IMR-90 (cell line): ENCODE data around the gene LRATD1. TPM values are rescaled to one million over a fixed set of nuclear protein-coding genes. Genes with fewer than 3 reads are reported as not detected.

Experiments
- ATAC-seq: fragments of 200-7000 bp; cut with Tn5 transposase; 2 replicates; pipeline ENCODE4 v1.9.1; 2020; ENCODE audit warnings: low read depth, mild to moderate bottlenecking, moderate library complexity
- BruUV-seq: library from RNA; stranded (reverse); fragments of 400-500 nt; replicated peaks from 2 replicates; lab custom pipeline; 2021; lab: Mats Ljungman, UMichigan
- CTCF ChIA-PET: fragments of 300-600 bp; formaldehyde crosslinking; extraction: SDS; loops from one replicate; lab custom pipeline; 2021; ENCODE audit warnings: antibody characterized with exemption; lab: Yijun Ruan, JAX
- POLR2A ChIA-PET: fragments of 300-600 bp; sonication (Branson Sonifier 250); formaldehyde crosslinking; loops from one replicate; lab custom pipeline; 2022; ENCODE audit warnings: antibody characterized with exemption; ENCODE audit not compliant: unreplicated experiment; lab: Charles Lee
- DNase-seq: peaks from one replicate; pipeline ENCODE4 v3.0.0; 2013
- H2AFZ ChIP-seq: replicated peaks from 2 replicates; pipeline ENCODE3; 2013; ENCODE audit warnings: low read length, mild to moderate bottlenecking; ENCODE audit not compliant: poor library complexity
- H2AK5ac ChIP-seq: 2 replicates; pipeline ENCODE4 v1.6.1; 2013; ENCODE audit warnings: low read depth, low read length, inconsistent platforms
- H2AK9ac ChIP-seq: replicated peaks from 2 replicates; pipeline ENCODE3; 2013; ENCODE audit warnings: mild to moderate bottlenecking, low read depth, low read length, moderate library complexity; ENCODE audit not compliant: poor library complexity
- H2BK120ac ChIP-seq: 2 replicates; pipeline ENCODE4 v1.6.1; 2013; ENCODE audit warnings: low read depth, low read length, inconsistent platforms
- H2BK15ac ChIP-seq: 3 replicates; pipeline ENCODE4 v1.6.1; 2013; ENCODE audit warnings: low read depth, low read length, inconsistent platforms
- H2BK20ac ChIP-seq: 2 replicates; pipeline ENCODE4 v1.6.1; 2013; ENCODE audit warnings: low read depth, mild to moderate bottlenecking, inconsistent platforms, low read length, moderate library complexity
- H2BK5ac ChIP-seq: 2 replicates; pipeline ENCODE4 v1.6.1; 2013; ENCODE audit warnings: mild to moderate bottlenecking, low read depth, low read length, inconsistent platforms; ENCODE audit not compliant: poor library complexity, severe bottlenecking
- H3K14ac ChIP-seq: replicated peaks from 2 replicates; pipeline ENCODE4 v1.6.1; 2013; ENCODE audit warnings: low read depth, low read length, inconsistent platforms
- H3K18ac ChIP-seq: 2 replicates; pipeline ENCODE4 v1.6.1; 2013; ENCODE audit warnings: low read depth, low read length, control low read depth
- H3K23ac ChIP-seq: 2 replicates; pipeline ENCODE4 v1.6.1; 2013; ENCODE audit warnings: low read depth, low read length, inconsistent platforms
- H3K27ac ChIP-seq: 2 replicates; pipeline ENCODE4 v1.5.1; 2013; ENCODE audit warnings: mild to moderate bottlenecking, control low read depth, low read length; ENCODE audit not compliant: insufficient read depth
- H3K27me3 ChIP-seq: 2 replicates; pipeline ENCODE4 v1.6.1; 2013; ENCODE audit warnings: low read length; ENCODE audit not compliant: control insufficient read depth, insufficient read depth
- H3K36me3 ChIP-seq: 2 replicates; pipeline ENCODE4 v1.6.1; 2013; ENCODE audit warnings: low read length, mixed read lengths; ENCODE audit not compliant: control insufficient read depth, insufficient read depth
- H3K4ac ChIP-seq: 2 replicates; pipeline ENCODE4 v1.6.1; 2013; ENCODE audit warnings: low read depth, low read length, inconsistent platforms
- H3K4me1 ChIP-seq: 2 replicates; pipeline ENCODE4 v1.6.1; 2013; ENCODE audit warnings: low read length, mixed read lengths; ENCODE audit not compliant: control insufficient read depth, insufficient read depth
- H3K4me2 ChIP-seq: 2 replicates; pipeline ENCODE4 v1.6.1; 2013; ENCODE audit warnings: low read depth, mild to moderate bottlenecking, control low read depth, low read length, moderate library complexity
- H3K4me3 ChIP-seq: 2 replicates; pipeline ENCODE4 v1.5.1; 2013; ENCODE audit warnings: low read depth, mild to moderate bottlenecking, control low read depth, low read length, moderate library complexity; ENCODE audit not compliant: insufficient read depth
- H3K56ac ChIP-seq: 2 replicates; pipeline ENCODE4 v1.6.1; 2013; ENCODE audit warnings: low read length, inconsistent platforms; ENCODE audit not compliant: insufficient read depth; ENCODE audit errors: extremely low read depth
- H3K79me1 ChIP-seq, 2 experiments: 2 replicates each; pipeline ENCODE4 v1.6.1; 2013; ENCODE audit warnings: low read length in 2 of 2, inconsistent platforms in 1 of 2, low read depth in 1 of 2
- H3K9ac ChIP-seq: 2 replicates; pipeline ENCODE4 v1.6.1; 2013; ENCODE audit warnings: low read depth, low read length, control low read depth
- H3K9me1 ChIP-seq: 2 replicates; pipeline ENCODE4 v1.6.1; 2013; ENCODE audit warnings: low read length, inconsistent platforms; ENCODE audit not compliant: insufficient read depth
- H3K9me3 ChIP-seq: 2 replicates; pipeline ENCODE4 v1.6.1; 2013; ENCODE audit warnings: low read length; ENCODE audit not compliant: control insufficient read depth, insufficient read depth
- H4K20me1 ChIP-seq: 2 replicates; pipeline ENCODE4 v1.6.1; 2013; ENCODE audit warnings: low read length, inconsistent platforms; ENCODE audit not compliant: insufficient read depth
- H4K5ac ChIP-seq: 2 replicates; pipeline ENCODE4 v1.6.1; 2013; ENCODE audit warnings: mild to moderate bottlenecking, low read depth, low read length, control low read depth
- H4K8ac ChIP-seq, 2 experiments: 2 replicates each; pipeline ENCODE4 v1.6.1; 2013; ENCODE audit warnings: low read depth in 2 of 2, low read length in 2 of 2, control low read depth in 1 of 2, inconsistent platforms in 1 of 2
- H4K91ac ChIP-seq: 2 replicates; pipeline ENCODE4 v1.6.1; 2013; ENCODE audit warnings: low read depth, low read length, inconsistent platforms; ENCODE audit not compliant: insufficient read depth
- BHLHE40 ChIP-seq: fragments of 150-350 bp; IDR thresholded peaks from 2 replicates; pipeline ENCODE4 v1.6.1; 2016; ENCODE audit warnings: mild to moderate bottlenecking, low read depth, low read length
- CEBPB ChIP-seq: IDR thresholded peaks from 2 replicates; pipeline ENCODE4 v1.6.1; 2012; ENCODE audit warnings: low read depth, low read length, improper control_type of control experiment
- CHD1 ChIP-seq: IDR thresholded peaks from 2 replicates; pipeline ENCODE4 v1.6.1; 2012; ENCODE audit warnings: low read depth, low read length, improper control_type of control experiment
- CTCF ChIP-seq: conservative IDR thresholded peaks from 2 replicates; pipeline ENCODE4 v1.5.1; 2012; ENCODE audit warnings: mild to moderate bottlenecking, low read depth, low read length, improper control_type of control experiment
- ELK1 ChIP-seq: fragments of 150-350 bp; IDR thresholded peaks from 2 replicates; pipeline ENCODE4 v1.6.1; 2016; ENCODE audit warnings: low read depth, mild to moderate bottlenecking, low read length, moderate library complexity, borderline replicate concordance
- FOS ChIP-seq: fragments of 150-350 bp; IDR thresholded peaks from 2 replicates; pipeline ENCODE4 v1.6.1; 2016; ENCODE audit warnings: low read depth, low read length
- MAFK ChIP-seq: IDR thresholded peaks from 2 replicates; pipeline ENCODE4 v1.6.1; 2012; ENCODE audit warnings: low read depth, low read length, improper control_type of control experiment
- MAZ ChIP-seq: IDR thresholded peaks from 2 replicates; pipeline ENCODE4 v1.6.1; 2012; ENCODE audit warnings: low read depth, mild to moderate bottlenecking, low read length, improper control_type of control experiment, moderate library complexity, borderline replicate concordance
- MXI1 ChIP-seq: IDR thresholded peaks from 2 replicates; pipeline ENCODE4 v1.6.1; 2012; ENCODE audit warnings: low read depth, mild to moderate bottlenecking, low read length, moderate library complexity, borderline replicate concordance
- NFE2L2 ChIP-seq: fragments of 150-350 bp; IDR thresholded peaks from 2 replicates; pipeline ENCODE4 v1.6.1; 2016; ENCODE audit warnings: low read depth, mild to moderate bottlenecking, low read length
- POLR2A ChIP-seq: IDR thresholded peaks from 2 replicates; pipeline ENCODE4 v1.6.1; 2012; ENCODE audit warnings: mild to moderate bottlenecking, low read depth, low read length
- RAD21 ChIP-seq: IDR thresholded peaks from 2 replicates; pipeline ENCODE4 v1.6.1; 2012; ENCODE audit warnings: low read length, improper control_type of control experiment
- RCOR1 ChIP-seq: IDR thresholded peaks from 2 replicates; pipeline ENCODE4 v1.6.1; 2012; ENCODE audit warnings: mild to moderate bottlenecking, low read length, improper control_type of control experiment; ENCODE audit not compliant: insufficient replicate concordance
- RFX5 ChIP-seq: IDR thresholded peaks from 2 replicates; pipeline ENCODE4 v1.8.0; 2012; ENCODE audit warnings: low read depth, mild to moderate bottlenecking, low read length, moderate library complexity
- SMC3 ChIP-seq: fragments of 150-350 bp; IDR thresholded peaks from 2 replicates; pipeline ENCODE4 v1.6.1; 2016; ENCODE audit warnings: low read depth, mild to moderate bottlenecking, antibody characterized with exemption, low read length, moderate library complexity
- USF2 ChIP-seq: fragments of 150-350 bp; IDR thresholded peaks from 2 replicates; pipeline ENCODE4 v1.6.1; 2017; ENCODE audit warnings: mild to moderate bottlenecking, antibody characterized with exemption, low read length, low read depth
- WGBS, 2 experiments: methylation state at CpG; one replicate each; pipeline versions ENCODE4 v1.1.5 to v1.1.7; 2013; ENCODE audit warnings: missing lambda C conversion rate in 2 of 2; ENCODE audit not compliant: insufficient read length in 1 of 2; ENCODE audit errors: extremely low coverage in 2 of 2; 5-methylcytosine and 5-hydroxymethylcytosine counted together
- dilution Hi-C: fragments of 300-500 bp; cut with HindIII; formaldehyde crosslinking; loops from one replicate; pipeline ENCODE4 v1.14.3; 2018; ENCODE audit warnings: low sequenced_read_pairs; ENCODE audit not compliant: unreplicated experiment
- in situ Hi-C: fragments of 300-500 bp; cut with MboI; formaldehyde crosslinking; loops from 3 replicates; pipeline ENCODE4 v1.14.3; 2019; ENCODE audit warnings: low sequenced_read_pairs, inconsistent platforms, mixed read lengths
- intact Hi-C: fragments of 100-400 bp; cut with micrococcal nuclease; formaldehyde crosslinking; loops from 2 replicates; pipeline ENCODE4 v1.10.0; 2022
- polyA plus RNA-seq, 3 experiments: library from polyadenylated mRNA; depleted of rRNA; stranded (reverse); fragments of >200 nt; gene quantifications; 2 replicates each; pipeline ENCODE4 v1.2.3, GENCODE V29; 2012; ENCODE audit warnings: low replicate concordance in 1 of 3
- total RNA-seq: library from RNA; depleted of rRNA; stranded (reverse); fragments of >200 nt; gene quantifications from 2 replicates; pipeline ENCODE4 v1.2.3, GENCODE V29; 2012

LRATD1 gene
- total and polyA plus RNA-seq, 2 of the 4 experiments (the other 2 are of a cell fraction) = 0.18 to 0.60 TPM

- Histone ChIP-seq H3K23ac (no peak overlapping the region), H3K9me3 (no peaks in the 10 kb centered on the region), H3K9me1 (no peaks in the 10 kb centered on the region), H3K4me1 (no peaks in the 10 kb centered on the region), H3K27me3 (no peaks in the 10 kb centered on the region), H3K4me2 (no peak overlapping the region), H3K4ac (no peak overlapping the region), H2BK20ac (no peak overlapping the region), H4K8ac (no peak overlapping the region), H4K91ac (no peak overlapping the region), H2BK15ac (no peak overlapping the region), H3K4me3 (no peak overlapping the region), H3K18ac (no peak overlapping the region), H2AK5ac (no peak overlapping the region), H4K5ac (no peak overlapping the region), H3K9ac (no peak overlapping the region), H3K79me1 (no peaks in the 10 kb centered on the region), H3K14ac (no peak overlapping the region), H3K56ac (no peak overlapping the region), H3K36me3 (no peaks in the 10 kb centered on the region), H2BK120ac (no peak overlapping the region), H2BK5ac (no peak overlapping the region), H3K27ac (no peak overlapping the region), H2AFZ (no peak overlapping the region), H4K20me1 (no peaks in the 10 kb centered on the region), H2AK9ac (no peak overlapping the region)
- intact Hi-C loops (no loop called here), dilution Hi-C loops (no loop called here), in situ Hi-C loops (no loop called here)
- no peak for DNase-seq
- BruUV-seq = no TSS peak
- no CpG with 5 or more reads among the region's 2 CpGs for WGBS, 2 experiments
- ChIA-PET CTCF (no interaction called here), POLR2A (no interaction called here)
- TF ChIP-seq USF2 (no peak), MXI1 (no peak), BHLHE40 (no peak), CTCF (no peak), NFE2L2 (no peak), ELK1 (no peak), RCOR1 (no peak), FOS (no peak), MAFK (no peak), SMC3 (no peak), MAZ (no peak), RFX5 (no peak), RAD21 (no peak), CHD1 (no peak), POLR2A (no peak), CEBPB (no peak)
- no peak for ATAC-seq
These were observed 15.2 kb downstream of the LRATD1 start for GRCh38 chr2:14647714-14648113.
